Activated CD4-positive, alpha-beta memory T cell treated with anti-CD3 and anti-CD28 coated beads, Interleukin-2, amount 10 ng/mL, durations not matched to agents 7 days and 5 days (primary cell): ENCODE measurements around the gene PTGIS. TPM values are rescaled to one million over a fixed set of nuclear protein-coding genes. Genes with fewer than 3 reads are reported as not detected.
"Not testable (repeated sequence)": the region's sequence is repeated elsewhere in the genome, so short reads cannot be mapped to it uniquely, and the experiment has no call there.

Source experiments
- CTCF ChIA-PET: fragments of 350-600 bp; sonication (Branson Sonifier 250); formaldehyde crosslinking; loops from one replicate; lab custom pipeline; 2021; ENCODE audit warnings: antibody characterized with exemption, inconsistent platforms; lab: Charles Lee
- POLR2A ChIA-PET: fragments of 350-600 bp; sonication (Branson Sonifier 250); formaldehyde crosslinking; loops from one replicate; lab custom pipeline; 2021; ENCODE audit warnings: antibody characterized with exemption; lab: Charles Lee
- DNase-seq: peaks from one replicate; pipeline ENCODE4 v3.0.0-alpha.2; 2020
- H3K27ac Mint-ChIP-seq: one replicate; pipeline ENCODE4 v1.8.0; 2021; ENCODE audit warnings: mild to moderate bottlenecking, mixed read lengths
- H3K27me3 Mint-ChIP-seq: one replicate; pipeline ENCODE4 v1.8.0; 2021; ENCODE audit warnings: mixed read lengths
- H3K36me3 Mint-ChIP-seq: one replicate; pipeline ENCODE4 v1.8.0; 2021; ENCODE audit warnings: low read depth, mixed read lengths
- H3K4me1 Mint-ChIP-seq: one replicate; pipeline ENCODE4 v1.8.0; 2021; ENCODE audit warnings: mixed read lengths
- H3K4me3 Mint-ChIP-seq: one replicate; pipeline ENCODE4 v1.8.0; 2021; ENCODE audit warnings: mild to moderate bottlenecking, mixed read lengths
- H3K9me3 Mint-ChIP-seq: one replicate; pipeline ENCODE4 v1.8.0; 2021; ENCODE audit warnings: mixed read lengths
- total RNA-seq, 2 experiments: library from RNA; stranded (reverse); gene quantifications; one replicate each; pipeline ENCODE4 v1.2.3, GENCODE V29; 2021

Gene PTGIS
- 1 to 10 TPM; 1.6 to 2.8 TPM for total RNA-seq

GRCh38 chr20:49567421-49568277, at the start of gene PTGIS:
Gene PTGIS (minus strand): TSS chr20:49568137. CDS start chr20:49568116, 21 bp downstream.
- Mint-ChIP-seq H3K9me3 (peaks cover 3% of the 10 kb centered on the region), H3K27ac (no peak within 1 kb of the TSS), H3K4me3 (no peak within 1 kb of the TSS), H3K36me3 (peaks cover 8% of the 10 kb centered on the region), H3K27me3 (peaks cover 54% of the 10 kb centered on the region), H3K4me1 (peaks cover 27% of the 10 kb centered on the region)
- CTCF ChIA-PET: no interaction called here
- DNase-seq: no peak
- POLR2A ChIA-PET: interaction anchor here (3.9 kb wide), 1 partner anchor 28 kb away, joined by 20 read pairs; no protein-coding TSS in a partner anchor

DNA sequence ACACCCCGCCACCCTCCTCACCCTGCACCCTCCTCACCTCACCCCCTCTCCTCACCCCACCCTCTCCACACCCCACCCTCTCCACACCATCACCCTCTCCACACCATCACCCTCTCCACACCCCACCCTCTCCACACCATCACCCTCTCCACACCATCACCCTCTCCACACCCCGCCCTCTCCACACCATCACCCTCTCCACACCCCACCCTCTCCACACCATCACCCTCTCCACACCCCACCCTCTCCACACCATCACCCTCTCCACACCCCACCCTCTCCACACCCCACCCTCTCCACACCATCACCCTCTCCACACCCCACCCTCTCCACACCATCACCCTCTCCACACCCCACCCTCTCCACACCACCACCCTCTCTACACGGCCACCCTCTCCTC, 49.5 kb upstream of the PTGIS start:
- H3K27ac Mint-ChIP-seq, H3K36me3 Mint-ChIP-seq, POLR2A ChIA-PET, H3K9me3 Mint-ChIP-seq, CTCF ChIA-PET, DNase-seq, H3K4me1 Mint-ChIP-seq, H3K4me3 Mint-ChIP-seq: not testable (repeated sequence)
- H3K27me3 Mint-ChIP-seq: peaks cover 12% of the 10 kb centered on the region

GRCh38 chr20:49616154-49617007, 48.4 kb upstream of the PTGIS start:
- no peak for DNase-seq
- no peak overlapping the region for H3K27ac Mint-ChIP-seq
- H3K4me1 Mint-ChIP-seq: peaks cover 4% of the 10 kb centered on the region
- POLR2A ChIA-PET: interaction anchor here (1.0 to 2.6 kb wide), 3 partner anchors 21 to 99 kb away, joined by 3 to 12 read pairs (median 3); no protein-coding TSS in a partner anchor
- H3K9me3 Mint-ChIP-seq: no peaks in the 10 kb centered on the region
- CTCF ChIA-PET: no interaction called here
- no peak overlapping the region for H3K4me3 Mint-ChIP-seq
- no peaks in the 10 kb centered on the region for H3K36me3 Mint-ChIP-seq
- peaks cover 5% of the 10 kb centered on the region for H3K27me3 Mint-ChIP-seq

GRCh38 chr20:49615401-49616153, 47.6 kb upstream of the PTGIS start:
- Mint-ChIP-seq H3K27ac (no peak overlapping the region), H3K36me3 (no peaks in the 10 kb centered on the region), H3K4me3 (no peak overlapping the region), H3K27me3 (peaks cover under 1% of the 10 kb centered on the region), H3K4me1 (peaks cover 11% of the 10 kb centered on the region), H3K9me3 (no peaks in the 10 kb centered on the region)
- ChIA-PET POLR2A (interaction anchor here (0.9 to 2.6 kb wide), 5 partner anchors 21 to 278 kb away, joined by 3 to 12 read pairs (median 3); no protein-coding TSS in a partner anchor), CTCF (interaction anchor here (4.1 to 8.0 kb wide), 2 partner anchors 75 to 231 kb away, joined by 23 to 89 read pairs; no protein-coding TSS in a partner anchor)
- DNase-seq: no peak

DNA sequence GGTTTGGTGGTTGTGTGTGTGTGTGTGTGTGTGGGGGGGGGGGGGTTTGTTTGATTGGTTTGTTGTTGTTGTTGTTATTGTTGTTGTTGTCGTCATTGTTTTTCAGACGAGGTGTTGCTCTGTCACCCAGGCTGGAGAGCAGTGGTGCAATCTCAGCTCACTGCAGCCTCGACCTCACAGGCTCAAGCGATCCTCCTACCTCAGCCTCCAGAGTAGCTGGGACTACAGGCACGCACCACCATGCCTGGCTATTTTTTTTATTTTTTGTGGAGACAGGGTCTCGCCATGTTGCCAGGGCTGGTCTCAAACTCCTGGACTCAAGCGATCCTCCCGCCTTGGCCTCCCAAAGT, 47.1 kb upstream of the PTGIS start:
- H3K36me3 Mint-ChIP-seq: not testable (repeated sequence)
- POLR2A ChIA-PET: interaction anchor here (0.9 to 2.6 kb wide), 5 partner anchors 20 to 279 kb away, joined by 3 to 12 read pairs (median 3); no protein-coding TSS in a partner anchor
- CTCF ChIA-PET: interaction anchor here (4.1 to 8.0 kb wide), 2 partner anchors 74 to 231 kb away, joined by 23 to 89 read pairs; no protein-coding TSS in a partner anchor

DNA sequence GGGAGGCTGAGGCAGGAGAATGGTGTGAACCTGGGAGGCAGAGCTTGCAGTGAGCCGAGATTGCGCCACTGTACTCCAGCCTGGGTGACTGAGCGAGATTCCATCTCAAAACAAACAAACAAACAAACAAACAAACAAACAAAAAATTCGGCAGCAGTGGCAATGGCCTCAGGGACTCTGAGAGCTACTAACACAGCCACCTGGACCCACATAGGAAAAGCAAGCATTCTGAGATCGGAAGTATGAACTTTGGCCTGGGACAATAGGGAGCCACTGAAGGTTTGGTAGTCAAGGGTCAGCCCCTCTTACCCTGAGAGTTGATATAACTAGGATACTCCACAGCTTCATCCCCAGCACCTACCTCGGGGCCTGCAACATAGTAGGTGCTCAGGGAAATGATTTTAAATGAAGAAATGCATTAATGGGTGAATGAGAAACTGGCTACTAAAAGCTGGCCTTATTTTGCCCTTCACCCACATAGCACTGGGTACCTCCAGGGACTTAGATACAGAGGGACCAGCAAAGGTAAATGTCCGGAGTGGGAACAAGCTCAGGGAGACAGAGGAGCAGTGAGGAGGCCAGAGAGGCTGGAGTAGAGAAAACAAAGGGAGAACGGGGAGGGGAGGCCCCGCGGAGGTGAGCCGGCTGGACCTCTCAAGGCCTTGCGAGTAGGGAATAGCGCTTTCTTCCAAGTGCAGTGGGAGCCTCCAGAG, 46.6 kb upstream of the PTGIS start:
- Mint-ChIP-seq H3K4me3 (no peak overlapping the region), H3K9me3 (no peaks in the 10 kb centered on the region), H3K27ac (no peak overlapping the region), H3K4me1 (peaks cover 14% of the 10 kb centered on the region), H3K27me3 (no peaks in the 10 kb centered on the region), H3K36me3 (no peaks in the 10 kb centered on the region)
- ChIA-PET CTCF (interaction anchor here (4.1 to 8.0 kb wide), 2 partner anchors 73 to 232 kb away, joined by 23 to 89 read pairs; no protein-coding TSS in a partner anchor), POLR2A (interaction anchor here (0.9 to 2.6 kb wide), 5 partner anchors 19 to 279 kb away, joined by 3 to 12 read pairs (median 3); no protein-coding TSS in a partner anchor)
- DNase-seq: no peak

More for the DNA sequence above, 47.1 kb upstream of the PTGIS start:
- H3K27me3 Mint-ChIP-seq, H3K9me3 Mint-ChIP-seq, H3K27ac Mint-ChIP-seq, DNase-seq, H3K4me3 Mint-ChIP-seq: not testable (repeated sequence)
- peaks cover 12% of the 10 kb centered on the region for H3K4me1 Mint-ChIP-seq

DNA sequence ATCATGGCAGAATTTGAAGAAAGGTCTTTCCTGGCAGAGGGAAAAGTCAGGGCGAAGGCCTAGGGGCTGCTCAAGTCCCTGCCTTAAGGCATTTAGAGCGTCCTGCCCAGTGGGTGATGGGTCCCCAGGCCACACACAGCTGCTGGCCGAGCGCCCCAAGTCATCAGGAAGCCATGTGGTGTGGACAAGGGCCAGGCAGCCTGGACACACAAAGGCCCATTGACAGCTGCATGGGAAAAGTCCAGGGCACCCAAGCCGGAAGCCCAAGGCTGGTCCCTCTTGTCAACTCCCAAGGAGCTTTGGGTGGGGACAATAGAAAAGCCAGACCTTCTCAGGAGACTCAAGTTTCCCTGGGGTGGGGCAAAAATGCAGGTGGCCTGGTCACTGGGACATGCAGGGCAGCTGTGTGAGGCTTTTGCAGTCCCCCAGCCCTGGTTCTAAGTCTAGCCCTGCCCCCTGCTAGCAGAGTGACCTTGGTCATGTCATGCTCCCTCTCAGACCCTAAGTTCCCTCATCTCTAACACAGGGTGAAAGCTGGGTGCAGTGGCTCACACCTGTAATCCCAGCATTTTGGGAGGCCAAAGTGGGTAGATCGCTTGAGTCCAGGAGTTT, 44.3 kb upstream of the PTGIS start:
- peaks cover 31% of the 10 kb centered on the region for H3K4me1 Mint-ChIP-seq
- CTCF ChIA-PET: interaction anchor here (0.6 to 8.0 kb wide), 15 partner anchors 57 to 953 kb away, joined by 3 to 89 read pairs (median 4); no protein-coding TSS in a partner anchor
- no peak for DNase-seq
- peaks cover 8% of the 10 kb centered on the region for H3K36me3 Mint-ChIP-seq
- no peak overlapping the region for H3K27ac Mint-ChIP-seq
- H3K9me3 Mint-ChIP-seq: no peaks in the 10 kb centered on the region
- POLR2A ChIA-PET: interaction anchor here (0.9 to 9.8 kb wide), 5 partner anchors 9 to 234 kb away, joined by 3 to 127 read pairs (median 5); no protein-coding TSS in a partner anchor
- H3K27me3 Mint-ChIP-seq: no peaks in the 10 kb centered on the region
- no peak overlapping the region for H3K4me3 Mint-ChIP-seq

DNA sequence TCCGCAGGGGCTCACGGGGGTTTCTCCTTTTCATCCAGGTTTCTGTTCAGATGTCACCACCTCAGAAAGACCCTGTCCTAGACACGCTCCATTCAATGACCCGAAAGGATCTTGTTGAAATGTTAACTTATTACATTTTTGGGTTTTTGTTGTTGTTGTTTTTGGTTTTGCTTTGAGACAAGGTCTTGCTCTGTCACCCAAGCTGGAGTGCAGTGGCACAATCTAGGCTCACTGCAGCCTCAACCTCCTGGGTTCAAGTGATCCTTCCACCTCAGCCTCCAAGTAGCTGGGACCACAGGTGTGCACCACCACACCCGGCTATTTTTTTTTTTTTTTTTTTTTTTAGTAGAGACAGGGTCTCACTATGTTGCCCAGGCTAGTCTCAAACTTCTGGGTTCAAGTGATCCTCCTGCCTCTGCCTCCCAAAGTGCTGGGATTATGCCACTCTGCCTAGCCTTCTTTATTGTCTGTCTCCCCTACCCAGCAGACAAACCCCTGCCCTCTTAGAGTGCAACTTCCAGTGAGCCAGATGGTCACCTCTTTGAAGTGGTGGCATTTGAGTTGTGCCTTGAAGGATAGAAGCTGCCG, 43.7 kb upstream of the PTGIS start:
- H3K4me3 Mint-ChIP-seq: not testable (repeated sequence)

DNA sequence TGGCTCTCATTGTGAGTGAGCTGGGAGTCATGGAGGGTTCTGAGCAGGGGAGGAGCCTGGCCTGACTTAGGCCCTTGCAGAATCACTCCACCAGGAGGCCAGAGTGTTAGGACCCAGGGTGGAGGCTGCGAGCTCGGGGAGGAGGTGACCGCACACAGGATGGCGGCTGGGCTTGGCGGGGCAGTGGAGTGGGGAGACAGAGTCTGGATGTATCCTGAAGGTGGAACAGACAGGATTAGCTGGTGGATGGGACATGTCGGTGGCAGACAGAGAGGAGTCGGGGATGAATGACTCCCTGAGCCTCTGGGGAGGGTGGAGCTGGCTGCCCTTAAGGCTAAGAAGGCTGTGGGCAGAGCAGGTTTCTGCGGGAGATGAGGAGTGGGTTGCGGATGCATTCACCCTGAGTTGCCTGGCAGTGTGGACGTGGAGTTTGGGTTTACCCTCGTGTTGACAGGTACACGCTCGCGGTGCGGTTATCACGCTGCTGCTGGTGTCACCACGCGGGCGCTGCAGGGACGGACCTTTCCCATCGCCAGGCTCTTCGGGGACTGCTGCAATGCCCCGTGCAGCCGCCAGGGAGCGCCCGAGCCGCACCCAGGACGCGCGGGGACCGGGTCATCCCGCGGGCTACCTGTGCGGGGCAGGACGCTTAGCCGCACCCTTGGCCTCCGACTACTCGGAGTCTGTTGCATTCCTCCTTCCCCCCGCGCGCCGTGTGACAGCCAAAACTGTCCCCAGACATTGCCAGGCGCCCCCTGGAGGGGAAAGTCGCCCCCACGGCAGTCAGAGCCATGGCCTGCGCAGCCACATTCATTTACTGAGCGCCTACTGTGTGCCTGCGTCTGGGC, 43.0 kb upstream of the PTGIS start:
- POLR2A ChIA-PET: interaction anchor here (0.7 to 9.8 kb wide), 9 partner anchors 9 to 325 kb away, joined by 3 to 127 read pairs (median 3); partner anchors contain the start of gene RNF114

More for the DNA sequence above, 43.7 kb upstream of the PTGIS start:
- not testable (repeated sequence) for DNase-seq, H3K27ac Mint-ChIP-seq, H3K36me3 Mint-ChIP-seq, H3K9me3 Mint-ChIP-seq, H3K27me3 Mint-ChIP-seq
- ChIA-PET CTCF (interaction anchor here (0.7 to 8.0 kb wide), 12 partner anchors 27 to 953 kb away, joined by 3 to 89 read pairs (median 4); no protein-coding TSS in a partner anchor), POLR2A (interaction anchor here (0.9 to 9.8 kb wide), 5 partner anchors 9 to 234 kb away, joined by 3 to 127 read pairs (median 5); no protein-coding TSS in a partner anchor)
- H3K4me1 Mint-ChIP-seq: peaks cover 29% of the 10 kb centered on the region

More for the DNA sequence above, 43.0 kb upstream of the PTGIS start:
- Mint-ChIP-seq H3K9me3 (no peaks in the 10 kb centered on the region), H3K36me3 (peaks cover 8% of the 10 kb centered on the region), H3K27me3 (no peaks in the 10 kb centered on the region), H3K27ac (no peak overlapping the region), H3K4me1 (peaks cover 29% of the 10 kb centered on the region), H3K4me3 (peak overlapping the region; percentile 13)
- CTCF ChIA-PET: interaction anchor here (0.5 to 10.5 kb wide), 21 partner anchors 8 to 319 kb away, joined by 3 to 343 read pairs (median 5); no protein-coding TSS in a partner anchor
- DNase-seq: peak; percentile 83
